SH-SY5Y (cell line): Measurements from ENCODE around the gene RREB1.

Experiments
- GATA2 ChIP-seq: IDR thresholded peaks from 2 replicates; pipeline ENCODE4 v1.6.1; 2011; ENCODE audit warnings: mild to moderate bottlenecking, low read depth, low read length
- GATA3 ChIP-seq: IDR thresholded peaks from 2 replicates; pipeline ENCODE4 v1.6.1; 2011; ENCODE audit warnings: low read depth, mild to moderate bottlenecking, low read length, moderate library complexity

DNA sequence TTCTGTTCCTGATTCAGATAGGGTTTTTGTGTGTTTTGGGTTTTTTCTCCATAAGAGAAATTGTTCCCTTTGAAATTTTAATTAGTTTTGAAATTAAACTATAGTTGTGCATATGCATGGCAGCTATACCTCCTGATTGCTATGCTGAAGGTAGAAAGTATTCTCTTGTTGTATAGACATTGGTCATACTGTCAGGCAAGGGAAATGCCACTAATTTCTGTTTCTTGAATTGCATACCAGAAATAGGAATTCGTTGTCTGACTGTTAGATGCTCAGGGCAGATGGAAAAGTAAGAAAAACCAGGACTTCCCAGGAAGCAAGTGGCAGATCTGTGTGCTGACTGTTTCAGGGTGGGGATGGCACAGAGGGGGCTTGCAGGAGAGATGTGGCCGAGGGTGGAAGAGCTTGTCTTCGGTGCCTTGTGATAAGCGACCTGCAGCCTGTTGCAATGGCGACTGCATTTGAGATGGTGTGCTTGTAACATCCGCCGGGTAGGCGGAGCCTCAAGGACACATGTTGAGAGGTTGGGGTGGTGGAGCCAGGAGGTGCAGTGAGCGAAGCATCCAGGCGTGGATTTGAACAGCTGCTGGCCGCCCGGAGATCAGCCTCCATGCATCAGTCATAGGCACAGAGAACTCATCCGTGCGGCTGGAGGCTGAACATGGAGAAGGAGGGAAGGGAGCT, 42.8 kb downstream of the RREB1 start:
- TF ChIP-seq GATA2 (no peak), GATA3 (no peak)
